ENCODE measurements around the gene PPP2R1B.

PPP2R1B gene

DNA sequence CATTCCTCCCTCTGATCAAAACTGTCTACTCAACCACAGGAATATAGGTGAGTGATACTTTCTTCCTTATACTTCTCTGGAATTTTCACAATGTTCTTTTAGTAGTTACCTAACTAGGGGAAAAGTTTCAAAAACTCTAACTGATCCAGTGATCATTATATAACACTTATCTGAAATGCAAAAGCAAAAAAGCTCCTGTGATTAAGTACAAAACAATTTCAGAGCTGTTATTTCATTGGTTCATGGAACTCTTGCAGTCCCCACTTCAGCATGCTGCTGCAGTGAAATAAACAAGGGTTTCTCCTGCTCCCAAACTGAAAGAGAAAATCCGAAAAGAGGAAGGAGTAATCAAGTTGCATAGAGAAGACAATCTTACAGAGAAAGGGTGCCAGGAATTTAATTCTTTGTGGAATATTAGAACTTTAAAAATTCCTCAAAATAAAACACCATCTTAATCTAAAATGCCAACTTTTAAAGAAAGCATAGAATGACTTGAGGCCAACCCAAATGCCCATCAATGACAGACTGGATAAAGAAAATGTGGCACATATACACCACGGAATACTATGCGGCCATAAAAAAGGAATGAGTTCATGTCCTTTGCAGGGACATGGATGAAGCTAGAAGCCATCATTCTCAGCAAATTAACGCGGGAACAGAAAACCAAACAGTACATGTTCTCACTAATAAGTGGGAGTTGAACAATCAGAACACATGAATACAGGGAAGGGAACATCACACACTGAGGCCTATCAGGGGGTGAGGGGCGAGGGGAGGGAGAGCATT is 20.3 kb downstream of the PPP2R1B start:
- no peak for DNase-seq

- DNase-seq = no peak
Observed at GRCh38 chr11:111743700-111744099, 22.5 kb downstream of the PPP2R1B start.

DNA sequence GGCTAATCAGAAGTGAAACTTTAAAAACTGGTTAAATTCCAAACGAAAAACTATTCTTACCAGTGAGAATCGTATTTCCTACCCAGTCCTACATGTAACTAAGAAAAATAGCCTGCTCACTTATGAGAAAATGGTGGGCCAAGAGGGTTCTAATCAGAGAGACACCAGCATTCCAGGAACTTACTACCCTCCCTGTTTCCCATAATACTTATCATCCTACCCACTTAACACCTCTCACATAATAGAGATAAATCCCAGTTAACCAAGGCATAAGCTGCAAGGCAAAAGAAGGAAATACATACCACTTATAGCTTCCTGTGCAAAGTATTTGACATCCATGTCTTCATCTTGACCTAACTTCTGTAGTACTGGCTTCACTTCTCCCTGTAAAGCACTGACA is 24.4 kb downstream of the PPP2R1B start:
- DNase-seq = no peak

GRCh38 chr11:111739299-111739698 is 26.9 kb downstream of the PPP2R1B start:
- DNase-seq = no peak

- no peak for DNase-seq
Observed at GRCh38 chr11:111737444-111738210, 28.6 kb downstream of the PPP2R1B start.

DNA sequence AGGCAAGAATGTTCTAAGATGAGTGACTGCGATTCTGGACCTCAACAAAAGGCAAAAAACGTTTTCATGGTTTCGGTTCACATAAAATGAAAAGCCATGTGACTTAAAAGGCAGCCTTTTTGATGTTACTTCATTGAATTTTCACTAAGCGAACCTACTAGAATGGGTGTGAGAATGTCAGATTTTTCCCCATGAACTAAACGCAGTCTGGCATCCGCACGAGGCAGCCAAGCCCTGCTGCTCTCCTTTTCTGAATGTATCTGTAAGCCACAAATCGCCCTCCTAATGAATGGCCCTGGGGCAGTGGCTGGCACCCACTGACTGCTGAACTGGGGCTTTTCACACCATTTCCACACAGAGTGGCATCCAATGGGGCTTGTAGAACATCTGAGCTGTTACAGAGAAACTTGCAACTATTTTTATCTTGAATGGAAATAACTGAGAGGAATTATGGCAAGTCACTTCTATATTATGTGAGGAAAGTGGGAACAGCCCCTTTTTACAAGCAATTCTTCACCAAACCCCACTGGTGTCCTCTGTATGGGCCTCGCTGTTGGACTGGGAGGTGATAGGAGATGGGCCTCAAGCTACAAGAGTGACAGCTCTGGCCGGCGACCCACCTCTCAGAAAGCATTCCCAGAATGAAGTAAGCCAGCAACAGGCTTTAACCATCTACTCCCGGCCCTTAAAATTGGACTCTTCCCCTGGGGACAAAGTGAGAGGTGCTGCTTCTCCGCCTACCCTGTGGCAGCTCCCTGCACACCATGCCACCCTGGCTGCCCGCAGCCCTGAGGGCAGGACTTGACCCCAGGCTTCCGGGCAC is 29.4 kb downstream of the PPP2R1B start:
- DNase-seq = no peak

- no peak for DNase-seq
Observed at GRCh38 chr11:111736181-111736590, 30.0 kb downstream of the PPP2R1B start.

DNA sequence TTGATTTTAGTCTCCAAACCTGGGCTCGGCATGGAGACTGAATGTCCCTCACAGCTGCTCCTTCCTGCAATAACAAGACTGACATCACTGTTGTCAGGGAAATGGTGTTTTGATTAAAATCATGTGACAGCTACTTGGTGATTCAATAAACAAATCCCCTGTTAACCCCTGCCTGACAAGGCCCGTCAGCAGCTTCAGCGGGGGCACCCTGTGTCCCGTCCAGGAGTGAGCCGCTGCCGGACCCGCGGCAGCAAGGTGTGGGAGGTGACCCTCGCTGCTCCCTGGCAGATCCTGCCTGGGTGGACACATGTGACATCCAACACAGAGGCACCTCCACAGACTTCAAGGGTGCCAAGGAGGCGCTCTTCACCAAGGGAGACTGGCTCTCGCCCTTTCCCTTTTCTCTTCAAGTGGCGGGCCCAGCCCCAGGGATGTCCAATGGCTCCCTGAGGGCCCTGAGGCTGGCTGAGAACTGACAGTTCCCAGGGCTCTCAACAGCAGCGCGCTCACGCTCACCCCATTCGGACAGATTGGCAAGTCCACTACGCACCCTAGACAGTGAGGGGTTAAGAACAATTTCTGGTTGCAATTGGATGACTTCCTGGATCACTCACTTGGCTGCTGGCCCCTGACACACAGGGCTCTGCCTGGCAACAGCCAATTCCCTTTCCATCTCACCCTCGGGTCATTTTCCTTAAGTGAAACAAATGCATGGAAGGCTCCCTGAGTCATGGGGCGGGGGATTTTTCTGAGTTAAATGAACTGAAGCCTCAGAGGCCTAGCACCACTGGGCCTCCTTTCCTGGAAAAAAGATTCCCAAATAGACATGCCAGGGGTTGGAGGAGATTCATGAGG is 30.7 kb downstream of the PPP2R1B start:
- no peak for DNase-seq

- DNase-seq = no peak
Observed at GRCh38 chr11:111734954-111735261, 31.3 kb downstream of the PPP2R1B start.

DNA sequence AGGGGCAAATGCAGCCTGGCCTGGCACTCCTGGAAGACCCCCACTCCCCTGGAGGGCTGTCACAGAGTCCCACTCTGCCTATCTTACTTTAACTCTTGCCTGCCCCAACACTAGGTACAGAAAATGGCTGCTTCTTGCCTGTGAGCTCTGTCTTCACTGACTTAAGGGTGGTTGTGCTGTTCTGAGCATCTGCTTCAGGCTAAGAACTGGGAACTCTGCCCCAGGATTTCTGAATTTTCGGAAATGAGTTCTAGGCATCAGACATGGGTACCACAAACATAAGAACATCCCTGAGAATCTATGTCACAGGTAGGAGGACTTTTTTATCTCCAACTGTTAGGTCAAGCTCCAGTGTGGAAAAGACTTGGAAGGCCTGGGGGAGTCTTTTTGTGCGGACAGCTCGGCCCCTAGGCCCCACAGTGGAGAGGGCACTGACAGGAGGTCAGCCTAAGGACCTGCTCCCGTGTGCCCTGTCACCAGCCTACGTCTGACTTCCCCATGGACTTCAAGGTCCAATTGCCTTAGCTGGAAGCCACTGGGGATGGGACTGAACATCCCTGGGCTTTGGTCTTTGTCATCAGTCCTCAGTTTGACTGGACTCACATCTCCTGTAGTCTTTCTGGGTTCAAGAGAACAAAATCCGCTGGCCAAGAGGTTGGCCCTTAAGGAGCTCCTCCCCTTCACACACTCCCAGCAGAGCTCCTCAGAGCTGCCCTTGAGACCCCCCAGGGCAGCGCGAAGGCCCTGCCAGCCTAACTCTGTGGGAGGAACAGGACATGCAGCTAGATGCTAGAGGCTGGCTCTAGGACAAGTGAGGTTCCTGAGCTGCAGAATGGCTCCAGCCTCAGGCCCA is 31.9 kb downstream of the PPP2R1B start:
- DNase-seq = no peak

DNA sequence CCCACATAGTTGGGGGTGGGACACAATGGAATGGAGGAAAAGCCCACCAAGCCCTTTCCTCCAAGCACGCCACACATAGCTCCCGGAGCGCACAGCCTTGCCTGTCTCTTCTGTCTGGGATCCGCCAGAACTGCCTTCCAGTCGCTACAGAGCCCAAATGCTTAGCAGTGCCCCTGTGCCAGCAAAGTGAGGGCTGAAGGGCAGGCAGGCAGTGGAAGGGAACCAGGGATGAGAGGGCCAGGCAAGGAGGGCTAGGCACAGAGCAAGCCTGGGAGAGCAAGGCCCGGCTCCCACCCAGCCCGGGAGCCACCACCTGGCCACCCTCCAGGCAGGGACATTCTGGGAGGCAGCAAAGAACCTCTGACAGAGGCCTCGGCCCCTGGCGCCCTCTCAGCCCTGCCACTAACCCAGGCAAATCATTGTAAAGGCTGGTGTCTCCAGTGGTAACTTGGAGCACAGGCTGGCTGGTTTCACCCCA is 32.5 kb downstream of the PPP2R1B start:
- DNase-seq = no peak

GRCh38 chr11:111733016-111733415 is 33.2 kb downstream of the PPP2R1B start:
- DNase-seq = no peak

DNA sequence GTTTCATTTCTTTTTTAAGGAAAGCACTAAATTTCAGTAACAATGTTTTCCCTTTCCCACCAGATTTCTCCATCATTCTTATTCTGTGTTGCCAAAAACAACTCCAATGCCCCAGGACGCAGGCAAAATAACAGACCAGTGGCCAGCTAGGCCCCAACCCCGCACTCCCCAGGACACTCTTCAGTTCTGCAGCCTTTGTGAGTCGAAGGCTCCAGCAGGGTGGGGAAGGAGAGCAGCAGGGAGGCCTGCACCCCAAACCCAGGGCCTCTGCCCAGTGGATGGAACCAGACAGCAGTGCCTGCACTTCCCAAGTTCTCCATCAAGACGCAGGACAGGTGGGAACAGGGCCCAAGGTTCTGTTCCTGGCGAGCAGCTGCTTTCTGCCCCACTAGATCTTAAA is 34.4 kb downstream of the PPP2R1B start:
- no peak for DNase-seq

- no peak for DNase-seq
Observed at GRCh38 chr11:111730871-111731591, 35.2 kb downstream of the PPP2R1B start.

- no peak for DNase-seq
Observed at GRCh38 chr11:111729831-111730311, 36.3 kb downstream of the PPP2R1B start.

DNA sequence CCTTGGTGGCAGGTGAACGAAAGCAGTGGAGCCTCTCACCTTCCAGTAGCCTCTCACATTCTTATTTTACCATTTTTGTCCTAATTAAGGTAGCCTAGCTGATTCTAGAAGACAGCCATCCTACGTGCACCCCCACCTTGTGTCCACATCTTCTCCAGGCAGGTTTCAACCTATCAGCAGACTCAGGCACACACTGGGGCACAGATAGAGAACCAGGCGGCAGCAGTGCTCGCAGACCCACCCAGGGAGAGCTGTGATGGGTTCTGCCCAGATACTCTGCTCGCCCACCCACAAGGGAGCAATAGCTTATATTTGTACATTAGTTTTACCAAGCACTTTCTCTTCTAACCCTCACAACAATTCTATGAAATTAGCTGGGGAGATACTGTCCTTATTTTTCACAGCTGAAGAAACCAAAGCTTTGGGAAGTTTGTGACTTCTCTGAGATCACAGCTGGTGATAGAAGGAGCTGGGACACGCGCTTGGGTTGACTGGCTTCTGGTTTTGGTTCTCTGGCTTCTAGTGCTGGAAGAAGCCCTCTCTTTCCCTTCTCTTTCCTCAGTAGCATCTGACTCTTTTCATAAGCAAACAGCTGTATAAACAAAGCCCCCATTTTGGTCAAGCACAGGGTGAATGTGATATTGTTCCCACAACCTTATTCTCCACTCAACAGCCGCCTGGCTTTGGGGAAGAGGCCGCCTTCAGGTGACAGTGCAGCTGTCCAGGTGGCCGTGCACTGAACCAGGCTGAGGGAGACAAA is 36.9 kb downstream of the PPP2R1B start:
- DNase-seq = no peak

DNA sequence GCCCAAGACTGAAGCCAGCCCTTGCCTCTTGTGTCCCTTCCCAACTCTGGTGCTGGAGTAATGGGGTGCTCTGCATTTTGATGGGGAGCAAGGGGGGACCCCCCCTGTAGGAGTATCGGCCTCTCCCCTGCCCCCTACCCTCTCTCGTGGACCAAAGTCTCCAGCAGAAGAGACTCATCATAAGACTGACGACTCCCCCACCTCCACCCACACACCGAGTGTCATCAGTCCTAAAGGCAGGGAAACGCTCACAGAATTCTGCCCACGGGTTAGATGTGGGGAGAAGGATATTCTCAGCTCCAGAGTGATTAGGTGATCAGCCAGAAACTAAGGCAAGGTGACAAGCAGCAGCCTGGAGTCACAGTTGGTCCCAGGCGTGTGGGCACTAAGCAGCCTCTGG is 38.8 kb downstream of the PPP2R1B start:
- no peak for DNase-seq

DNA sequence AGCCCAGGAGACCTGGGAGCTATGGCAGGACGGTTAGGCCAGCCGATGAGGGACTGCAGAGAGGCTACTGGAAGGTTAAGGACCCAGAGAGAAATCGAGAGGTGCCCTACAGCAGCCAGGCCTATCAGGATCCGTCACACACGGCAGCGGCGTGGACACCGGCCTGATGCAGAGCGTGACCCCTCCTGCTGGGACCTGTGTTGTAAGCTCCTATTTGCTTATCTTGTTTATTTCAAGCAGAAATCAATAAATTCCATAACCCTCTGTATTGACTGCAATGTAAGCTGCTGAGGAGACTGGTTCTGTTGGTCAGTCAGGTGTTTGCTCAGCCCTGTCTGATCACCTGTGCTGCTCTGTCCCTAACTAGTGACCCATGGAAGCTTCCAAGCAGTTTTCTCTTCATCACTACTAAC is 39.9 kb downstream of the PPP2R1B start:
- DNase-seq = no peak

- no peak for DNase-seq
Observed at GRCh38 chr11:111725621-111726020, 40.6 kb downstream of the PPP2R1B start.

DNA sequence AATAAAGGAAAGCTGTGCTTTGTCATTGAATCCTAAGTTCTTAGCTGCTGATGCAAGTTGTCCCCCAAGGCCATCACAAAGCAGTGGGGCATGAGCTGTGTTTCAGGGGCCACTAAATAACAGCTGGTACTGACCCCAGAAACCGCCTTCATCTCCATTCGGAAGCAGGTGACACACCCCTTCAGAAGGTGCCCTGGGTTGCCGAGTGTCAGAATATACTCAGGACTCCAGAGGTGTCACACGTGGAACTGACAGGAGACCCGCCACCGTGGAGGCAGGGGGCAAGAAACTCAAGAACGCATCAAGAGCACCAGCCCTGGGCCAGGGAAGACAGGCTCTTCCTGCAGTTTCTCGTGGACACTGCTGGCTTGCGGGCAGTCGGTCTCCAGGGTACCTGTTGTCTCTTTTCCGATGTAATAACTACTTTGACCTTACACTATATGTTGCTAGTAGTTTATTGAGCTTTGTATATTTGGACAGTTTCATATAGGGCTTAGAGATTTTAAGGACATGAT is 41.5 kb downstream of the PPP2R1B start:
- no peak for DNase-seq

All from GDM1 (cell line).